Skin epidermis (tissue), 12 donors: ENCODE data around the gene APOD.

ENCODE experiments used
- H3K27ac ChIP-seq, 21 experiments: fragments of 200-600 bp; sonication (generic) in 11 of 21; one replicate each; pipeline ENCODE4 v1.5.0; 2020; ENCODE audit warnings: mild to moderate bottlenecking in 3 of 21, inconsistent platforms in 2 of 21, moderate library complexity in 2 of 21
- H3K4me3 ChIP-seq, 7 experiments: fragments of 200-600 bp; sonication (generic) in 2 of 7; one replicate each; pipeline ENCODE4 v1.5.0; 2020; ENCODE audit warnings: inconsistent platforms in 2 of 7, mild to moderate bottlenecking in 2 of 7, moderate library complexity in 1 of 7

Gene APOD

DNA sequence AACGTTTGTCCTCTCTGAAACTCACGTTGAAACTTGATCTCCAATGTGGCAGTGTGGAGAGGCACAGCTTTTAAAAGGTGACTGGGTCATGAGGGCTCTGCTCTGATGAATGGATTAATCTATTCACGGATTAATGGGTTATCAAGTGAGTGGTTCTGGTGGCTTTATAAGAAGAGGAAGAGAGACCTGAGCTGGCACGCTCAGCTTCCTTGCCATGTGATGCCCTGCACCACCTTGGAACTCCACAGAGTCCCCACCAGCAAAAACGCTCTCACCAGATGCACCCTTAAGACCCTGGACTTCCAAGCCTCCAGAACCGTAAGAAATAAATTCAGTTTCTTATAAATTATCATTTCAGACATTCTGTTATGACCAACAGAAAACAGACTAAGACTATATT, 43.2 kb downstream of the APOD start:
- peak overlapping the region in 3 of 21 experiments; percentile 3 to 94 (median 41) for H3K27ac ChIP-seq
- peak overlapping the region in 2 of 7 experiments; percentile 75 to 81 for H3K4me3 ChIP-seq

DNA sequence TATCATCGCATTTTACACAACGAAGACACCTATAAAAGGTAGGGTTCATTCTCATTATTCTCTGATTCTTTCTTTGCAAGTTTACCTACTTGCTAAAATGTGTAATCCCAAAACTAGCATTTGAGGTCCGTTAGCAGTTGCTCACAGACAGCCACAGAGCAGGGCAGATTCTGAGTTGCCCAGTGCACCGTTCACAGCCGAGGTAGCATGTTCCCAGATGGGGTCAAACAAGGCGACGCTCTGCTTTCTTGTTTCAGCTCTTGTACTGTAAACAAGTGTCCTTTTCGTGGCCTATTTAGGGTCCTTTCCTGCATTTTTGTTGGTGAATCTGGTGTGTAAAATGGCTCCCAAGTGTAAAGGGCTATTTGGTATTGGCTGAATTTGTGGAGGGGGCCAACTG, 43.7 kb downstream of the APOD start:
- Histone ChIP-seq H3K27ac (peak overlapping the region in 2 of 21 experiments; percentile 3 to 41), H3K4me3 (no peak overlapping the region)

DNA sequence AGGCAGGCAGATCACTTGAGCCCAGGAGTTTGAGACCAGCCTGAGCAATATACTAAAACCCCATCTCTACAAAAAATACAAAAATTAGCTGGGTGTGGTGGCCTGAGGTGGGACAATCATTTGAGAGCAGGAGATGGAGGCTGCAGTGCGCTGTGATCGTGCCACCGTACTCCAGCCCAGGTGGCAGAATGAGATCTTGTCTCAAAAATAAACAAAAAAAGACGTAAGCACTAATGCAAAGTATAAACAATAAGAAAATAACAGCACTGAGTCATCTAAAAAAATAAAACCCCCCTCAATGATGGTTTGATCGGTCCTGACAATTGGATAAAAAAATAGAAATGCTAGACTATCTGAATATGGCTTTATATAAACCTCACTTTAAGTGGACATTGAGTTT, 44.3 kb downstream of the APOD start:
- Histone ChIP-seq H3K27ac (no peak overlapping the region), H3K4me3 (no peak overlapping the region)

DNA sequence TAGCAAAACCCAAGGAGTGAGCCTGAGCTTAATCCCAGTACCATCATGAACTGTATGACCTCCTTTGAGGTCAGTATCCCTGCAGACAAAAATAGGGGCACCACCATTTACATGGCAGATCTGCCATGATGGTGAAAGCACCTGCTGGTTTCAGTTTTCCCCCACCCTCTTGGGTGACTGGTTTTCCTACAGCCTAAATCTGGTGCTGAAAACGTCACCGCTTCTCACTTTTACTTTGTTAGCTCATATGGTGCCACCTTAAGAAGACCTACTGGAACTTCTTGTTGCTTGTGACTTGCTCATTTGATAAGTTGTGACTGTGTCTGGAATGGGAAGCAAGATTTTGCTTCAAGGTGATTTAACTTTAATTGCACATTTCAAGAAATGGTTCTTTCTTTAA, 45.7 kb downstream of the APOD start:
- no peak overlapping the region for H3K4me3 ChIP-seq
- no peak overlapping the region for H3K27ac ChIP-seq

DNA sequence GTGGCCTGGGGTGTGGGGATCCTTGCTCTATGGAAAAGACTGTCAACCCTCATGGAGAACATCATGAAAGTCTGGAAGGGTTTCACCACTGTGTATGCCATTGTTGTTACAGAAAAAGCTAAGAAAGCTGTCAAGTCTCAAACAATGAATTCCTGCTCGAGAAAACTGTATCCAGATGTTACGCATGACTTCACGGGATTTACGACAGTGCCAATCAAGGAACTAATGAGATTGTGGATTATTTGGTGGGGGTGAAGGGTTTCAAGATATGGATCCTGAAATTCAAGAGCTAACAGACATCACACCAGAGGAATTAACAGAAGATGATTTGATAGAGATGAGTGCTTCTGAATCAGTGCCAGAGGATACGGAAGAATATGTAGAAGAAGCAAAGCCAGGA, 48.4 kb downstream of the APOD start:
- Histone ChIP-seq H3K4me3 (no peak overlapping the region), H3K27ac (no peak overlapping the region)

DNA sequence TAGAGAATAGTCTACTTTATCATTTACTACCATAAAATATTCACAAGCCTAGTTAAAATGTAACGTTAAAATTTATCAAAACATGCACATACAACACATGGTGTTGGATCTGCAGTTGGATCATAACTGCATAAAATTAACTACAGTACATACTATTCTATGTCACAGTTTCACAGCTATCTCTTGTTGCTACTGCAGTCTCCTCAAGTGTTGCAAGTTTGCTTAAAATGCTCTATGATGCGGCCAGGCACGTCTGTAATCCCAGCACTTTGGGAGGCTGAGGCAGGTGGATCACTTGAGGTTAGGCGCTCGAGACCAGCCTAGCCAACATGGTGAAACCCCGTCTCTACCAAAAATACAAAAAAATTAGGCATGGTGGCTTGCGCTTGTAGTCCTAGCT, 50.9 kb downstream of the APOD start:
- H3K4me3 ChIP-seq = no peak overlapping the region
- no peak overlapping the region for H3K27ac ChIP-seq

DNA sequence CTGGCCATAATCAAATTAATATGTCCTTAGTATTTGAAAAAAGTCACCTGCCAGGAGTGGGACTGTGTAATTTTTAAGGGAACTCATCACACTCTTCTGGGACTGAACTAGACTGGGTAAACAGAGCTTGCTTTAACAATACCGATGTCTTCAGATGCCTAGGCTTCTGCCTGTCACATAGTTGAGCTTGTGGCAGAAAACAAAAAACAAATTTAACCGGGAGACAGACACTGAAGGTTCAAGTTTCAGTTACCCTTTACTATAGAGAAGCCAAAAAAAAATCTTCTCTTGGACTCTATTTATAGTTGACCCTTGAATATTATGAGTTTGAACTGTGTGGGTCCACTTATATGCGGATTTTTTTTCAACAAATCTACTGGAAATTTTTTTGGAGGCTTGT, 51.4 kb downstream of the APOD start:
- no peak overlapping the region for H3K4me3 ChIP-seq
- H3K27ac ChIP-seq = no peak overlapping the region

DNA sequence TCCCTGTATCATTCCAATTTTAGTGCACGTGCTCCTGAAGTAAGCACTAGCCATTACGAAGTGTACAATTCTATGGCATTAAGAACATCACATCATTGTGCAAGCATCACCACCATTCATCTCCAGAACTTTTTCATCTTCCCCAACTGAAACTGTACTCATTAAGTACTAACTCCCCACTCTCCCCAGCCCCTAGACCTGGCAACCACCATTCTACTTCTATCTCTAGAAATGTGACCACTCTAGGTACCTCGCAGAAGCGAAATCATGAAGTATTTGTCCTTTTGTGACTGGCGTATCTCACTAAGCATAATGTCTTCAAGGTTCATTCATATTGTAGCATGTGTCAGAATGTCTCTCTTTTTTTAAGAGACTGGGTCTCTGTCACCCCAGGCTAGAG, 52.1 kb downstream of the APOD start:
- Histone ChIP-seq H3K27ac (no peak overlapping the region), H3K4me3 (no peak overlapping the region)

DNA sequence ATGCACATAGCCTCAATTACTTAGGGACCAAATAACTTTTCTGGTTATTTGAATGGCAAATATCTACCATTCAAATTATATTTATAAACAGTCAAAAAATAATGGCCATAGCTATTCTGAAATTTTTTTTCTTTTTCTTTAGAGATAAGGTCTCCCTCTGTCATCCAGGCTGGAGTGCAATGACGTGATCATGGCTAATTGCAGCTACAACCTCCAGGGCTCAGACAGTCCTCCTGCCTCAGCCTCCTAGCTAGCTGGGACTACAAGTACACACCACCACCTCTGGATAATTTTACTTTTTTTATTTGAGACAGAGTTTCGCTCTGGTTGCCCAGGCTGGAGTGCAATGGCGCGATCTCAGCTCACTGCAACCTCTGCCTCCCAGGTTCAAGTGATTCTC, 57.2 kb downstream of the APOD start:
- no peak overlapping the region for H3K27ac ChIP-seq
- H3K4me3 ChIP-seq = no peak overlapping the region

DNA sequence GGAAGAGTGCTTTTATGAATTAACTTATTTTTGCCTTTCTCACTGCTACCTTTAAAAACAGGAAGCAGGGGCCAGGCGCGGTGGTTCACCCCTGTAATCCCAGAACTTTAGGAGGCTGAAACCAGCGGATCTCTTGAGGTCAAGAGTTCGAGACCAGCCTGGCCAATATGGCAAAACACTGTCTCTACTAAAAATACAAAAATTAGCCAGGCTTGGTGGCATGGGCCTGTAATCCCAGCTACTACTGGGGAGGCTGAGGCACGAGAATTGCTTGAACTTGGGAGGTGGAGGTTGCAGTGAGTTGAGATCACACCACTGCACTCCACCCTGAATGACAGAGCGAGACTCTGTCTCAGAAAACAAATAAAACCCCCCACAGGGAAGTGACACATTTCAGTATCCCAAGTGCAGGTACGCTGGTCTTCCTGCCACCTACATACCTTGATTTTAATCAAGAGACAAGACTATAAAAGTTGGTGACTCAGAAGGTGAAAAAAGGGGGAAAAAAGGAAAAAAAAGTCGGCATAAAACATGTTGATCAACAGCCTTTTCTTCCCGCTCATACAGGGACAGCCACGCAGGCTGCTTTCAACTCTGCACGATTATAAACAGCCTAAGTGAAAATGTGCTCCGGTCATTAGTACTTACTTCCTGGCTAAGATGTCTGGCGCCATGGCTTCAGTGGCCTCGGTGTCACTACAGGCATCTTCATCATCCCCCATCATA, 59.4 kb downstream of the APOD start:
- Histone ChIP-seq H3K4me3 (no peak overlapping the region), H3K27ac (peak overlapping the region in 1 of 21 experiments; percentile 1)

DNA sequence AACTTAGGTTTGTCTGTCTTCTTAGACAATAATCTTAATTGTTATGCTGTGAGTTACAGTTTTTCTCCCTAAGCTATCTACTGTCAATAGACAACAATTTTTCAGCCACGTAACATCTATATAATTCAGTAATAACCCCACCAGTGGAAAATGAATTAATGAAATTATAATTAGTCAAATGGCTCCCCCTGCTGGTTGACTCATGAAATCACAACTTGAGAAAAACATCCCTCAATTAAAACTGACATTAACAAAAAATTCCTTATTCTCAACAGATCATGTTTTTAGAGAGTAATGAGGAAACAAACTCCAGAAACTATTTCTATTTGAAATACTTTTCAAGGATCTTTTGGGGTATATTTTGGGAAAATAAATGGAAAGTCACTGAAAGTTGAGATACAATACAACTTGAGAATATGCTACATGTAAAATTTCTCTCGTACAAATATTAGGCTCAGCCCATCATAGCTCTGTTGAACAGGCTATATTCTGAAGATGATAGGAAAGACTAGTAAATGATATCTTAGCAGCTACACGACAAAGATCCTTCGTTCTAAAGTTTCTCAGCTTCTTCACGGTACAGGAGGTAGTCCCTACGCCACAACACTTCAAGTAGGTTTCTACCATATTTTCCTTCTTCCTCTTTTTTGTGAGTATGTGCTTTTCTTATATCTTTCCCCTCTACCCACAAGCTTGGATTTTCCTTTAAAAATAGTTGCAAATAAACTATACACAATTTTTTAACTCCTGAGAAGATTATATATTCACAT, 61.3 kb downstream of the APOD start:
- Histone ChIP-seq H3K27ac (no peak overlapping the region), H3K4me3 (no peak overlapping the region)
